Astrocyte (in vitro differentiated cells and primary cell): ENCODE results near the gene RAD51B. TPM values are rescaled to one million over a fixed set of nuclear protein-coding genes. Genes with fewer than 3 reads are reported as not detected.

ENCODE experiments used
- DNase-seq: peaks from one replicate; pipeline ENCODE4 v3.0.0-alpha.2; 2010; ENCODE audit warnings: low read depth
- FAIRE-seq: peaks from 2 replicates; lab custom pipeline; 2011; peaks lifted over from hg19 to GRCh38; lab: Jason Lieb, UNC
- H2AFZ ChIP-seq: 2 replicates; pipeline ENCODE4 v1.6.0; 2012; ENCODE audit warnings: low read depth, low read length, inconsistent platforms
- H3K27ac ChIP-seq: 2 replicates; pipeline ENCODE4 v1.5.1; 2011; ENCODE audit warnings: low read depth, low read length, inconsistent platforms
- H3K27me3 ChIP-seq: 2 replicates; pipeline ENCODE4 v1.6.0; 2011; ENCODE audit warnings: low read length, inconsistent platforms; ENCODE audit not compliant: insufficient read depth
- H3K36me3 ChIP-seq: 2 replicates; pipeline ENCODE4 v1.5.1; 2011; ENCODE audit warnings: low read length, inconsistent platforms; ENCODE audit not compliant: insufficient read depth
- H3K4me1 ChIP-seq: 2 replicates; pipeline ENCODE4 v1.5.1; 2011; ENCODE audit warnings: low read length, inconsistent platforms; ENCODE audit not compliant: insufficient read depth
- H3K4me2 ChIP-seq: 2 replicates; pipeline ENCODE4 v1.6.0; 2012; ENCODE audit warnings: low read length, inconsistent platforms
- H3K4me3 ChIP-seq: 2 replicates; pipeline ENCODE4 v1.5.1; 2011; ENCODE audit warnings: low read depth, mild to moderate bottlenecking, low read length, inconsistent platforms; ENCODE audit not compliant: insufficient read depth
- H3K79me2 ChIP-seq: 2 replicates; pipeline ENCODE4 v1.6.0; 2012; ENCODE audit warnings: mild to moderate bottlenecking, low read length, inconsistent platforms; ENCODE audit not compliant: insufficient read depth
- H3K9ac ChIP-seq: 2 replicates; pipeline ENCODE4 v1.6.0; 2012; ENCODE audit warnings: mild to moderate bottlenecking, low read length, inconsistent platforms
- H3K9me3 ChIP-seq: 2 replicates; pipeline ENCODE4 v1.5.1; 2012; ENCODE audit warnings: low read depth, mild to moderate bottlenecking, low read length, inconsistent platforms; ENCODE audit not compliant: insufficient read depth
- H4K20me1 ChIP-seq: 2 replicates; pipeline ENCODE4 v1.6.0; 2012; ENCODE audit warnings: low read length, inconsistent platforms; ENCODE audit not compliant: insufficient read depth
- H3K27ac Mint-ChIP-seq: one replicate; pipeline ENCODE4 v1.8.0; 2021; ENCODE audit warnings: mild to moderate bottlenecking, mixed read lengths; ENCODE audit not compliant: unreplicated experiment
- H3K27me3 Mint-ChIP-seq: one replicate; pipeline ENCODE4 v1.8.0; 2021; ENCODE audit warnings: low read depth, mixed read lengths; ENCODE audit not compliant: unreplicated experiment
- H3K36me3 Mint-ChIP-seq: one replicate; pipeline ENCODE4 v1.8.0; 2021; ENCODE audit warnings: low read depth, mixed read lengths; ENCODE audit not compliant: unreplicated experiment
- H3K4me1 Mint-ChIP-seq: one replicate; pipeline ENCODE4 v1.8.0; 2021; ENCODE audit warnings: low read depth, mixed read lengths; ENCODE audit not compliant: unreplicated experiment
- H3K4me3 Mint-ChIP-seq: one replicate; pipeline ENCODE4 v1.8.0; 2021; ENCODE audit warnings: mild to moderate bottlenecking, moderate library complexity, mixed read lengths; ENCODE audit not compliant: unreplicated experiment
- H3K9me3 Mint-ChIP-seq: one replicate; pipeline ENCODE4 v1.8.0; 2021; ENCODE audit warnings: mild to moderate bottlenecking, mixed read lengths; ENCODE audit not compliant: unreplicated experiment
- EZH2 ChIP-seq: IDR thresholded peaks from 2 replicates; pipeline ENCODE4 v1.6.1; 2012; ENCODE audit warnings: mild to moderate bottlenecking, low read length, inconsistent platforms; ENCODE audit not compliant: insufficient read depth
- total RNA-seq: library from RNA; stranded (reverse); gene quantifications from 2 replicates; pipeline ENCODE4 v1.2.1, GENCODE V29; 2021
- TF ChIP-seq, protein P1 (sequence below): IDR thresholded peaks from 2 replicates; pipeline ENCODE4 v1.5.1; 2011; ENCODE audit warnings: low read depth, mild to moderate bottlenecking, inconsistent platforms, low read length, moderate library complexity; ENCODE audit not compliant: insufficient read depth

RAD51B gene
- total RNA-seq, 1 donor from 2014 or later, result 10.8 TPM

- no peaks in the 10 kb centered on the region for H3K27me3 ChIP-seq
- peak overlapping the region; percentile 58 for H2AFZ ChIP-seq
- no peak overlapping the region for H3K9ac ChIP-seq
- Mint-ChIP-seq H3K9me3 (peaks cover 3% of the 10 kb centered on the region), H3K27ac (no peak overlapping the region), H3K36me3 (no peaks in the 10 kb centered on the region), H3K4me3 (no peak overlapping the region), H3K27me3 (no peaks in the 10 kb centered on the region), H3K4me1 (peaks cover 32% of the 10 kb centered on the region)
- TF ChIP-seq, protein P1, sequence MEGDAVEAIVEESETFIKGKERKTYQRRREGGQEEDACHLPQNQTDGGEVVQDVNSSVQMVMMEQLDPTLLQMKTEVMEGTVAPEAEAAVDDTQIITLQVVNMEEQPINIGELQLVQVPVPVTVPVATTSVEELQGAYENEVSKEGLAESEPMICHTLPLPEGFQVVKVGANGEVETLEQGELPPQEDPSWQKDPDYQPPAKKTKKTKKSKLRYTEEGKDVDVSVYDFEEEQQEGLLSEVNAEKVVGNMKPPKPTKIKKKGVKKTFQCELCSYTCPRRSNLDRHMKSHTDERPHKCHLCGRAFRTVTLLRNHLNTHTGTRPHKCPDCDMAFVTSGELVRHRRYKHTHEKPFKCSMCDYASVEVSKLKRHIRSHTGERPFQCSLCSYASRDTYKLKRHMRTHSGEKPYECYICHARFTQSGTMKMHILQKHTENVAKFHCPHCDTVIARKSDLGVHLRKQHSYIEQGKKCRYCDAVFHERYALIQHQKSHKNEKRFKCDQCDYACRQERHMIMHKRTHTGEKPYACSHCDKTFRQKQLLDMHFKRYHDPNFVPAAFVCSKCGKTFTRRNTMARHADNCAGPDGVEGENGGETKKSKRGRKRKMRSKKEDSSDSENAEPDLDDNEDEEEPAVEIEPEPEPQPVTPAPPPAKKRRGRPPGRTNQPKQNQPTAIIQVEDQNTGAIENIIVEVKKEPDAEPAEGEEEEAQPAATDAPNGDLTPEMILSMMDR, result no peak
- TF ChIP-seq EZH2, result no peak
- no peak overlapping the region for H3K4me2 ChIP-seq
- H4K20me1 ChIP-seq, result no peaks in the 10 kb centered on the region
- H3K27ac ChIP-seq, result no peak overlapping the region
- DNase-seq (peak; percentile 57), FAIRE-seq (no peak)
- no peaks in the 10 kb centered on the region for H3K79me2 ChIP-seq
- no peaks in the 10 kb centered on the region for H3K9me3 ChIP-seq
- H3K4me1 ChIP-seq, result peaks cover 39% of the 10 kb centered on the region
- H3K4me3 ChIP-seq, result no peak overlapping the region
- H3K36me3 ChIP-seq, result no peaks in the 10 kb centered on the region
These were observed 540.4 kb downstream of the RAD51B start for GRCh38 chr14:68359837-68360552.

- Histone ChIP-seq H3K27me3 (no peaks in the 10 kb centered on the region), H3K79me2 (no peaks in the 10 kb centered on the region), H3K36me3 (no peaks in the 10 kb centered on the region), H4K20me1 (no peaks in the 10 kb centered on the region), H3K4me1 (peaks cover 42% of the 10 kb centered on the region), H3K9me3 (no peaks in the 10 kb centered on the region), H3K4me3 (no peak overlapping the region), H3K4me2 (peak overlapping the region; percentile 63), H3K27ac (peak overlapping the region; percentile 38), H2AFZ (no peak overlapping the region), H3K9ac (no peak overlapping the region)
- no peak overlapping the region for H3K27ac Mint-ChIP-seq
- peak; percentile 84 for FAIRE-seq
- H3K4me3 Mint-ChIP-seq, result no peak overlapping the region
- H3K27me3 Mint-ChIP-seq, result no peaks in the 10 kb centered on the region
- no peaks in the 10 kb centered on the region for H3K36me3 Mint-ChIP-seq
- H3K9me3 Mint-ChIP-seq, result peaks cover 3% of the 10 kb centered on the region
- H3K4me1 Mint-ChIP-seq, result peaks cover 37% of the 10 kb centered on the region
- DNase-seq, result peak; percentile 93
- TF ChIP-seq, protein P1, result no peak
- no peak for TF ChIP-seq EZH2
These were observed 541.7 kb downstream of the RAD51B start for GRCh38 chr14:68361231-68361630.

DNA sequence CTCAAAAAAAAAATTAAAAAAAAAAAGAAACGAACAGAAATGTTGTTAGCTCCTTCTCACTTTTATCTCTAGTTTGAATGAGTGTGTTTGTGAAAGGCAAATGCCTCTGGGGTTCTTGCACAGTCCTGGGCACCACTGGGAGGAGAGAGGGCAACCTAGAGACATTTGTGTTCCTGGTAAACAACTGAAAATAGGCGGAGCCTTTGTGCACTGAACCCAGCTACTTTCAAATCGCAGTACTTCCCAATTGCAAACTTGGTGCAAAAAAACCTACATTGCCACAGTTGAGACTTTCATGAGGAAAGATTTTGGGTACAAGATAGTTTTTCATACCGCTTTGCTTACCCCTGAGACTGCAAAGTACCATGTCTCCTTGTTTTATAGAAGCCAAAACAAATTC is 543.3 kb downstream of the RAD51B start:
- H3K4me1 Mint-ChIP-seq, result peaks cover 42% of the 10 kb centered on the region
- H3K4me3 Mint-ChIP-seq, result no peak overlapping the region
- H4K20me1 ChIP-seq, result no peaks in the 10 kb centered on the region

More for the DNA sequence above, 543.3 kb downstream of the RAD51B start:
- TF ChIP-seq EZH2, result no peak
- TF ChIP-seq, protein P1, result no peak
- Mint-ChIP-seq H3K36me3 (no peaks in the 10 kb centered on the region), H3K27ac (no peak overlapping the region), H3K9me3 (peaks cover 3% of the 10 kb centered on the region), H3K27me3 (no peaks in the 10 kb centered on the region)
- no peak overlapping the region for H3K27ac ChIP-seq
- H3K36me3 ChIP-seq, result no peaks in the 10 kb centered on the region
- no peak overlapping the region for H3K4me3 ChIP-seq
- no peaks in the 10 kb centered on the region for H3K9me3 ChIP-seq
- H3K4me1 ChIP-seq, result peaks cover 42% of the 10 kb centered on the region
- no peaks in the 10 kb centered on the region for H3K79me2 ChIP-seq
- no peak for FAIRE-seq
- H3K27me3 ChIP-seq, result no peaks in the 10 kb centered on the region
- no peak overlapping the region for H2AFZ ChIP-seq
- DNase-seq, result no peak
- H3K9ac ChIP-seq, result no peak overlapping the region
- H3K4me2 ChIP-seq, result no peak overlapping the region
